GM20000 (cell line): ENCODE results near the gene RALGPS1.

Experiments used
- DNase-seq: peaks from one replicate; pipeline ENCODE4 v3.0.0; 2012; ENCODE audit warnings: low spot score
- TF ChIP-seq, protein P1 (sequence below): IDR thresholded peaks from 2 replicates; pipeline ENCODE4 v1.5.1; 2012; ENCODE audit warnings: mild to moderate bottlenecking, control low read depth; ENCODE audit errors: extremely low read depth, missing control alignments

The RALGPS1 gene

DNA sequence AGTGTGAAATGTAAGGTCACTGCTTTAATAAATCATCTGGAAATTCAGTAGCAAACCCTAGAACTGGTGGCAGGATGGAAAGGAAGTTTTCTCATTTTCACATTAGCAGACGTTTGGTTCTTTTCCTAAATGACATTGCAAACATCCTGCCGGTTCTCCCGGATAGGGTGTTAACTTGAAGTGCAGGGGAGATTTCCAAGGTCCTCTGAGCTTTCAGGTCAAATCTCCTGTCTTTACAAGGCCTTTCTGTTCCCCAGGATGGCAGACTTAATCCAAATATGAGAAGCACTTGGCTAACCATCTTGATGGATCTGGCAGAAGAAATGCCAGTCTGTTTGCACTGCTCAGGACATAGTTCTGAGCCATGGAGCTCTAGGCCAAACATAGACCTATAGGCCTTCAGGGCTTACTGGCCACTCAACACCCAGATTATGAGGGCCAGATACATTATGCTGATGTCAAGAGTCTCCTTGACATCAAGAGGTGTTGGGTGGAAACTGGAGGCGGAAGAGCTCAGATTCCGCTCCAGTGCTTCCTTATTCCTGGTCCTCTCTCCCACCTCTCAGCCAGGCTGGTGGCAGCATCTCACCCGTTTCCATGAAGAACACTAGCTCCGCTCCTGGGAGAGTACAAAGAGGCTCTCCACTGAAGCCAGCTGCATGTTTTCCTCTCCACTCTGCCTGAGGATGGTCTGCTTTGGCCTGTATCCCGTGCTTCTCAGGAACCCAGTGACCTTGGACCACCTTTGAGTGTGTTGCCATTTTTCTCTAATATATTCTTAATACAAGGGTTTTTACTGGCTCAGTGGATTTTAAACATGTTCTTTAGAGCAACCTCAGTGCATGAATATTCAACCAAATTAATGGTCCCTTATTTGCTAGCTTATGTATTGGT lies 61.0 kb downstream of the RALGPS1 start:
- no peak for DNase-seq
- TF ChIP-seq, protein P1, sequence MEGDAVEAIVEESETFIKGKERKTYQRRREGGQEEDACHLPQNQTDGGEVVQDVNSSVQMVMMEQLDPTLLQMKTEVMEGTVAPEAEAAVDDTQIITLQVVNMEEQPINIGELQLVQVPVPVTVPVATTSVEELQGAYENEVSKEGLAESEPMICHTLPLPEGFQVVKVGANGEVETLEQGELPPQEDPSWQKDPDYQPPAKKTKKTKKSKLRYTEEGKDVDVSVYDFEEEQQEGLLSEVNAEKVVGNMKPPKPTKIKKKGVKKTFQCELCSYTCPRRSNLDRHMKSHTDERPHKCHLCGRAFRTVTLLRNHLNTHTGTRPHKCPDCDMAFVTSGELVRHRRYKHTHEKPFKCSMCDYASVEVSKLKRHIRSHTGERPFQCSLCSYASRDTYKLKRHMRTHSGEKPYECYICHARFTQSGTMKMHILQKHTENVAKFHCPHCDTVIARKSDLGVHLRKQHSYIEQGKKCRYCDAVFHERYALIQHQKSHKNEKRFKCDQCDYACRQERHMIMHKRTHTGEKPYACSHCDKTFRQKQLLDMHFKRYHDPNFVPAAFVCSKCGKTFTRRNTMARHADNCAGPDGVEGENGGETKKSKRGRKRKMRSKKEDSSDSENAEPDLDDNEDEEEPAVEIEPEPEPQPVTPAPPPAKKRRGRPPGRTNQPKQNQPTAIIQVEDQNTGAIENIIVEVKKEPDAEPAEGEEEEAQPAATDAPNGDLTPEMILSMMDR: no peak

DNA sequence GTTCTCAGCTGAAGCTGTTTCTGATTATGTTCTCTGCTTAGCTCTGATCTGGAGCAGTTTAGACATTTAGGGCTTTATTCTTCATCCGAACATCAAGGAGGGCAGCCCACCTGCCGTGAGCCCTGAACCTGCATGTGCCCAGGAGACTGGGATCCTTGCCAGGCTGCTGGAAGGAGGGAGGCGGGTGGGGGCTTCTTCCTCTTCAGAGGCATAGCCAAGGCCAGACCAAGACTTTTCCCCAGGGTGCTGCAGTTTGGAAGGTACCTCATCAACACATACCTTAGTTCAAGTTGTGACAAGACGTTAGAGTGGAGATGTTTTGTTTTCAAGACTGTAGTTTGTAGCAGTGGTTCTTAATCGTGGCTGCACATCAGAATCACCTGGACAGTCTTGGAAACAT lies 64.9 kb downstream of the RALGPS1 start:
- TF ChIP-seq, protein P1: no peak
- no peak for DNase-seq

DNA sequence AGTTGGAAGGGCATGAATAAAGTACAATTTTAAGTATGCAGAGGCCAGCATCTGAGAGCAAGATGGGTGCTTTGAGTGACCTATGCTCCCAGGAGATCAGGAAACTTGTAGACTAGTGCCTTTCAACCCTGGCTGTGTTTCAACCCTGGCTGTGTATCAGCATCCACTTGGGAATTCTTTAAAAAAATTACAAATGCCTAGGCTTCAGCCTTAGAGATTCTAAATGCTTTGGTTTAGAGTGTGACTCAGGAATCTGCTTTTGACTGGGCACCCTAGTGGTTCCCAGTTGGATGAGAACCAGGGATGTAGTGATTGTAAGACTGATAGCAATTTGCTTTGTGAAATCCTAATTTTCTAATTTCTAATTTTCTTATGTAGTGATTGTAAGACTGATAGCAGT lies 65.6 kb downstream of the RALGPS1 start:
- DNase-seq: no peak
- TF ChIP-seq, protein P1: no peak

DNA sequence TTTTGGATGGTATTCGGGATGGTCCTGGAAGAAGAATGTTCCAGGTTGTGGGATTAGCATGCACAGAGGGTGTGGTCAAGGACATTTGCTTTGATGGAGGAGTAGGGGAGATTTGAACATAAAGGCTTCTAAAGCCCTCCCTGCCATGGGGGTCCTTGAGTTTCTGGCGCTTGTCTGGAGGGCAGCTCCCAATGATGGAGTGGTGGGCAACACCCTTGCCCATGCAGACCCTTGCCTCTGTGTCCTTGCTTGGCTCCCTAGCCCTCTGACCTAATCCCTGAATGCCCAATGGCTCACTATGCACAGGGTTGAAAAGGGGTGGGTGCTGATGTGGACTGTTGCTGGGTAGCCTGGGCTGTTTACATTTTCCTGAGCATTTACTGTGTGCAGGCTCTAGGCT lies 66.6 kb downstream of the RALGPS1 start:
- no peak for DNase-seq
- TF ChIP-seq, protein P1: no peak

DNA sequence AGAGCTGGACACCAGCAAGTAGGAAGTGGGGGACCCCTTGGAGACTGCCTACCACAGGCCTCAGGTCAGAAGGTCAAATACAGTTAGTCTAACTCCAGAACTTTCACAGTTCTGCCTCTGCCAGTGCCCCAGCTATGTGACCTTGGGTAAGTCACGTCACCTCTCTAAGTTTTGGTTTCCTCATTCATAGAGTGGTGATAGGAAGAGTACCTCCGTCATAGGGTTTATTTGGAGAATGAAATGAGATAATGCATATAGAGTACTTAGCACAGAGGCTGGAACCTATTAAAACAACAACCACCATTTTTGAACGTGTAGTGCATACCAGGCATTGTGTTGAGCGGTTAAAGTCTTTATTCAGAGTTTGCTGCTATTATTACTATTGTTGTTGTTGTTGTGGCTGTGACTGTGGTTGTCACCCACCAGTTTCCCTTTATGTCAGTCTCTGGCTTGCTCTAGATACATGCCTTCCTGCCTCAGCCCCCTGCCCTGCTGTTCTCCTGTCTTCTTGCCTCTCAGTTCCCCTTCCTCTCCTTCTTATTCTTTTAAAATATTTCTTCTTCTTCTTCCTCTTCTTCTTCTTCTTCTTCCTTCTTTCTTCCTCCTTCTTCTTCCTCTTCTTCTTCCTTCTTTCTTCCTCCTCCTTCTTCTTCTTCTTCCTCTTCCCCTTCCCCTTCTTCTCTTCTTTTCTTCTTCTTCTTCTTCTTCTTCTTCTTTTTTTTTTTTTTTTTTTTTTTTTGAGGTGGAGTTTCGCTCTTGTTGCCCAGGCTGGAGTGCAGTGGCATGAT lies 67.8 kb downstream of the RALGPS1 start:
- TF ChIP-seq, protein P1: no peak
- no peak for DNase-seq

DNA sequence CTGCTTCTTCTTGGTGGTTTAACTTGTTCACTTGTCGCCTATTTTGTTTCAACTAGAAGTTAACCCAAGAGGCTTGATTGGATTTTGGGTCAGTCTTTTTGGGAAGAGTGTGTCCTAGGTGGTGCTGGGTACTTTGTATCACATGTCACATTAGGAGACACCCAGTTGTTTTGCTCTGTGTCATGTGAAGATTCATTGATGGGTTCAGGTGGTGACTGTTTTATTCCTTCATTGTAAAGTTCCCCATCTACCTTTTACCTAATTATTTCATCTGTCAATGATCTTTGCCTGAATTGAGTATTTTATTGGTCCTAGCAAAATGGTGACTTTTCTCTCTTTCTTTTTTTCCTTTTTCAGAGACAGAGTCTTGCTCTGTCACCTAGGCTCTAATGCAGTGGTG lies 69.2 kb downstream of the RALGPS1 start:
- DNase-seq: no peak
- TF ChIP-seq, protein P1: no peak

DNA sequence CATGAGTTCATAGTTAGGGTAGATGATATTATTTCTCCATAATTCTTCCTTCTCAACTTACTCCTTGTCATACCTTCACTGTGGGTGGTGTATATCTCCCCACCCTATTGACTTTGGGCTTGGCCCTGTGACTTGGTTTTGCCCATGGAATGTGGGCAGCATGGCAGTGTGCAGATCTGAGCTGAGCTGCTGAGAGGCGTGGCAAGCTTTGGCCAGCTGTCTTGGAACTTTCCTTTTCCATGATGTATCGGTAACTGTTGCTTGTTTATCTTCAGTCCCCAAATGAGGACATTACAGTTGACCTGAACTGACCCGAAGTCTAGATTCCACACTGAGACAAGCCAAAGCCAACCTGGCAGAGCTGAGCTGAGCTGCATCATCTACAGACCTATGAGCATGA lies 70.4 kb downstream of the RALGPS1 start:
- TF ChIP-seq, protein P1: no peak
- no peak for DNase-seq
